Measurements from ENCODE around the gene MYO7B. TPM values are rescaled to one million over a fixed set of nuclear protein-coding genes. Genes with fewer than 3 reads are reported as not detected.

MYO7B gene
- total RNA-seq, 1 donor from 2014 or later: 0.04 TPM

GRCh38 chr2:127552846-127553245 lies 17.4 kb downstream of the MYO7B start:
- no peak for DNase-seq (ENCODE audit: low spot score in 2 of 2, unreplicated experiment in 2 of 2)
- peaks cover 17% of the 10 kb centered on the region for H3K9me3 Mint-ChIP-seq
- no peak overlapping the region for H3K4me3 Mint-ChIP-seq
- H3K4me1 Mint-ChIP-seq: no peaks in the 10 kb centered on the region
- H3K27me3 Mint-ChIP-seq (ENCODE audit: low read depth): peaks cover 63% of the 10 kb centered on the region
- no peak for TF ChIP-seq CTCF (IDR thresholded peaks at IDR 0.05; ENCODE audit: unreplicated experiment)
- H3K36me3 Mint-ChIP-seq: no peaks in the 10 kb centered on the region
- no peak overlapping the region for H3K27ac Mint-ChIP-seq

GRCh38 chr2:127558911-127559310 lies 23.4 kb downstream of the MYO7B start:
- Mint-ChIP-seq H3K27me3 (ENCODE audit: low read depth) (peaks cover 53% of the 10 kb centered on the region), H3K9me3 (peaks cover 22% of the 10 kb centered on the region), H3K4me1 (no peaks in the 10 kb centered on the region), H3K36me3 (no peaks in the 10 kb centered on the region), H3K27ac (no peak overlapping the region), H3K4me3 (no peak overlapping the region)
- TF ChIP-seq CTCF (IDR thresholded peaks at IDR 0.05; ENCODE audit: unreplicated experiment): no peak
- no peak for DNase-seq (ENCODE audit: low spot score in 2 of 2, unreplicated experiment in 2 of 2)

- Mint-ChIP-seq H3K27me3 (ENCODE audit: low read depth) (peaks cover 50% of the 10 kb centered on the region), H3K27ac (no peak overlapping the region), H3K4me3 (no peak overlapping the region), H3K4me1 (no peaks in the 10 kb centered on the region), H3K36me3 (no peaks in the 10 kb centered on the region), H3K9me3 (peaks cover 22% of the 10 kb centered on the region)
- TF ChIP-seq CTCF (IDR thresholded peaks at IDR 0.05; ENCODE audit: unreplicated experiment): no peak
- DNase-seq (ENCODE audit: low spot score in 2 of 2, unreplicated experiment in 2 of 2): no peak
Measured at GRCh38 chr2:127559454-127559853, 24.0 kb downstream of the MYO7B start.

- peaks cover 44% of the 10 kb centered on the region for H3K27me3 Mint-ChIP-seq (ENCODE audit: low read depth)
- DNase-seq (ENCODE audit: low spot score in 2 of 2, unreplicated experiment in 2 of 2): no peak
- H3K36me3 Mint-ChIP-seq: no peaks in the 10 kb centered on the region
- no peak overlapping the region for H3K4me3 Mint-ChIP-seq
- no peaks in the 10 kb centered on the region for H3K4me1 Mint-ChIP-seq
- peaks cover 22% of the 10 kb centered on the region for H3K9me3 Mint-ChIP-seq
- no peak overlapping the region for H3K27ac Mint-ChIP-seq
- TF ChIP-seq CTCF (IDR thresholded peaks at IDR 0.05; ENCODE audit: unreplicated experiment): no peak
Measured at GRCh38 chr2:127560201-127560930, 24.9 kb downstream of the MYO7B start.

GRCh38 chr2:127560931-127561280 lies 25.4 kb downstream of the MYO7B start:
- Mint-ChIP-seq H3K4me3 (no peak overlapping the region), H3K27me3 (ENCODE audit: low read depth) (peaks cover 39% of the 10 kb centered on the region), H3K27ac (no peak overlapping the region), H3K36me3 (no peaks in the 10 kb centered on the region), H3K4me1 (no peaks in the 10 kb centered on the region), H3K9me3 (peaks cover 19% of the 10 kb centered on the region)
- TF ChIP-seq CTCF (IDR thresholded peaks at IDR 0.05; ENCODE audit: unreplicated experiment): no peak
- DNase-seq (ENCODE audit: low spot score in 2 of 2, unreplicated experiment in 2 of 2): no peak

Measured in mesothelial cell of epicardium (in vitro differentiated cells).